ENCODE data around the gene EXOC7. TPM values are rescaled to one million over a fixed set of nuclear protein-coding genes. Genes with fewer than 3 reads are reported as not detected.

The EXOC7 gene
- total and polyA plus RNA-seq, 10 donors: 26.2 to 128 (median 90.8) TPM

DNA sequence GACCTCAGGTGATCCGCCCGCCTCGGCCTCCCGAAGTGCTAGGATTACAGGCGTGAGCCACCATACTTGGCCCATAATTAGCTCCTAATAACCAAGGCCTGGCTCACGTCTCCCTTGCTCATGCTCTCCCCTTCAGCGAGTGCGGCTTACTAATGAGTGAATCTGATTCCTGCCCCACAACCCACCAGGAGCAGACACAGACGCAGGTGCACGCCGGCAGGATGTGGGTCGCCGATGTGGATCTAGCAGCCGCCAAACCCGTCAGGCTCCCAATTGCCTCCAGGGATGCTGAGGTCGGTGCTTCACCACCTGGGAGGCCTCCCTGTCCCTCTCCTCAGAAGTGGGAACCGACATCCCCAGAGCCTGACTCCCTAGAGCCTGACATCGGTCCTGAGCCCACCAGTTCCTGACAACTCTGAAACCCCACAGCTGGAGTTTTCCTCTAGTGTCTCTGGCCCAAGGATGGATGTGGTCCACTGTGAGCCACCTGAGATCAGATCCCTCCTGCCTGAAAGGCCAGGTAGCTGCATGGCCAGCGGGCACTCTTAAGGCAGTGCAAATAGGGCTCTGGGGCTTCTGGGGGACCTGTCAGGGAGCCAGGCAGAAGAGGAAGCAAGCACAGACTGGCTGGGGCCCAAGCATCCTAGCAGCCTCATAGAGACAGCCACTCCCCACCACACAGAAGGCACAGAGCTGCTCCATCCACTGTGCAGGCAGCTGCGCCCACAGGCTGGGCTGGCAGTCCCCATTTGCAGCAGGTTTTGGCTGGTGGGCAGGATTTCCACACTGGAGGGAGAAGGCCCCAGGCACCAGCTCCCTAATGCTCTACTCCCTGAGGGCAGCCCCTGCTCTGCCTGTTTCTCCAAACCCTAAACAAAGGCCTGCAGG, 10.8 kb downstream of the EXOC7 start:
- no peaks in the 10 kb centered on the region for H3K9me3 ChIP-seq
- no peak overlapping the region for H3K4me3 ChIP-seq
- no peak for TF ChIP-seq POLR2A (IDR thresholded peaks at IDR 0.05)
- peak in 1 of 3 donors; percentile 12 for TF ChIP-seq POLR2AphosphoS5 (IDR thresholded peaks at IDR 0.05)
- WGBS, 5 donors: 92 to 95% (median 94%) methylated on average over 16 to 20 of the region's 20 CpGs
- DNase-seq: peak; percentile 18
- H3K27me3 ChIP-seq (replicated peaks in 1 of 7): no peaks in the 10 kb centered on the region
- intact Hi-C loops (cut with DNase I; ENCODE audit: low total_unique reads): no loop called here
- peaks cover 0 to 100% (median 95%) of the 10 kb centered on the region in 6 donors for H3K36me3 ChIP-seq
- peaks cover 0 to 9% (median 0%) of the 10 kb centered on the region in 6 donors for H3K4me1 ChIP-seq
- no peak overlapping the region for H3K27ac ChIP-seq

GRCh38 chr17:76091526-76092286, 11.9 kb downstream of the EXOC7 start:
- Histone ChIP-seq H3K27me3 (replicated peaks in 1 of 7) (no peaks in the 10 kb centered on the region), H3K4me1 (peaks cover 0 to 9% (median 0%) of the 10 kb centered on the region in 6 donors), H3K4me3 (no peak overlapping the region), H3K27ac (peak overlapping the region in 1 of 8 donors; percentile 5), H3K9me3 (no peaks in the 10 kb centered on the region), H3K36me3 (peaks cover 0 to 100% (median 95%) of the 10 kb centered on the region in 6 donors)
- DNase-seq: no peak
- 67 to 80% (median 74%) methylated on average over 19 to 23 of the region's 23 CpGs for WGBS, 5 donors
- intact Hi-C loops (cut with DNase I; ENCODE audit: low total_unique reads): no loop called here
- TF ChIP-seq CTCF (IDR thresholded peaks at IDR 0.05 in 8 of 11, conservative IDR thresholded peaks at IDR 0.05 in 3 of 11) (no peak), POLR2A (IDR thresholded peaks at IDR 0.05) (no peak), POLR2AphosphoS5 (IDR thresholded peaks at IDR 0.05) (no peak)

- Histone ChIP-seq H3K27ac (no peak overlapping the region), H3K36me3 (peaks cover 0 to 100% (median 94%) of the 10 kb centered on the region in 6 donors), H3K4me1 (peaks cover 0 to 9% (median 0%) of the 10 kb centered on the region in 6 donors), H3K9me3 (no peaks in the 10 kb centered on the region), H3K27me3 (replicated peaks in 1 of 7) (no peaks in the 10 kb centered on the region), H3K4me3 (no peak overlapping the region)
- intact Hi-C loops (cut with DNase I; ENCODE audit: low total_unique reads): no loop called here
- DNase-seq: no peak
- TF ChIP-seq CTCF (IDR thresholded peaks at IDR 0.05 in 8 of 11, conservative IDR thresholded peaks at IDR 0.05 in 3 of 11): no peak
- TF ChIP-seq POLR2A (IDR thresholded peaks at IDR 0.05): no peak
- no peak for TF ChIP-seq POLR2AphosphoS5 (IDR thresholded peaks at IDR 0.05)
- WGBS, 5 donors: 88 to 95% (median 93%) methylated on average over 14 to 17 of the region's 17 CpGs
Observed at GRCh38 chr17:76090517-76091129, 13.0 kb downstream of the EXOC7 start.

GRCh38 chr17:76089680-76090516, 13.7 kb downstream of the EXOC7 start:
- Histone ChIP-seq H3K4me1 (peaks cover 0 to 9% (median 0%) of the 10 kb centered on the region in 6 donors), H3K27ac (no peak overlapping the region), H3K9me3 (no peaks in the 10 kb centered on the region), H3K4me3 (no peak overlapping the region), H3K27me3 (replicated peaks in 1 of 7) (no peaks in the 10 kb centered on the region), H3K36me3 (peaks cover 3 to 100% (median 95%) of the 10 kb centered on the region in 6 donors)
- intact Hi-C loops (cut with DNase I; ENCODE audit: low total_unique reads): no loop called here
- TF ChIP-seq POLR2A (IDR thresholded peaks at IDR 0.05): no peak
- no peak for TF ChIP-seq POLR2AphosphoS5 (IDR thresholded peaks at IDR 0.05)
- TF ChIP-seq CTCF (IDR thresholded peaks at IDR 0.05 in 8 of 11, conservative IDR thresholded peaks at IDR 0.05 in 3 of 11): no peak
- no peak for DNase-seq
- WGBS, 5 donors: 93 to 95% (median 95%) methylated on average over 20 to 32 of the region's 32 CpGs
